GM18502 (cell line): ENCODE data around the gene CSMD2.

Experiments
- ATAC-seq: cut with Tn5 transposase; IDR thresholded peaks from one replicate; pipeline ENCODE4 v1.9.1; 2021; ENCODE audit warnings: mild to moderate bottlenecking; ENCODE audit not compliant: unreplicated experiment, poor library complexity

The CSMD2 gene

DNA sequence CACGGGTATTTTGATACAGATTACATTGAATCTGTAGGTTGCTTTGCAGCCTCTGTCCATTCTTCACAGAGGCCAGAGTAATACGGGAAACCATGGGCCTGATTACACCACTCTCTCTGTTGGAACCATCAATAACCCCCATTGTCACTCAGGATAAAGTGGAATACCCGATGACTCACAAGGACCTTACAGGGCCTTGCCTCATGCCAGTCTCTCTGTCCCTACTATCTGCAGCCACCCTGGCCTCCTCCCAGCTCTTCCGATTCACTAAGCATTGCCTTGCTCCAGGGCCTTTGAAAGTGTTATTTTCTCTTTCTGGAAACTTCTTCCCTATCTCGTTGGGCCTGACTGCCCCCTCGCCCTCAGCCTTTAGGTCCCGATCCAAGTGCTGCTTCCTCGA, 239.4 kb downstream of the CSMD2 start:
- no peak for ATAC-seq

DNA sequence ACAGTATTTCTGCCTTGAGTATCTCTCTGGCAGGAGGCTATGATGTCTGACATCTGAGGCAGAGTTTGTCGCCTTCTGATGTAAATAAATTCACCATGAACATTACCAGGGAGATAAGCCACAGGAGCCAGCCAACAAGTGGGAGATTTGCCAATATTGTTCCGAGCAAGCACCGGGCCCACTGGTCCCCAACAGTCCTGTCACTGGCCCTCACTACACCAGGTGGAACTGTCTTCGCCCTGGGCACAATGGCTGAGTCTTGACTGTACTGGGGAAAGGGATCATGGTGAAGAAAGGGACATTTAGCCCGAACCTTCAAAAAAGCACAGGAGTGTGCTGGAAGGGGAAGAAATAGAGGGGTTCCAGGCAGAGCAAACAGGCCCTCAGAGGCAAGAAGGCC, 243.7 kb downstream of the CSMD2 start:
- no peak for ATAC-seq

DNA sequence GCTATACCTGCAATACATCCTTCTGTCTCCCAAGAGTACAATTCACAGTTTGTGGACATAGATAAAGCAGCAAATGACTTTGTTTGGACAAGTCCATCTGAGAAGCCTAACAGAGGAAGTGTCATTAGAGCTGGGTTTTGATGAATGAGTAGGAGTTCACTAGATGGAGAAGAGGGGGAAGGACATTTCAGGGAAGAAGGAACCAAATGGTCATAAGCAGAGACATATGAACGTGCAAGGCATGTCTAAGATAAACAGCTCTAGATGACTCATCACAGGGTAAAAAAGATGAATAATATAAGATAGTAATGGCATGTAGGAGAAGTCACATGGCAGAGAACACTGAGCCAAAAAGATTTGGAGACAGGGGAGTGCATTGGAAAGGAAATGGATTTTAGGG, 246.7 kb downstream of the CSMD2 start:
- ATAC-seq: no peak

DNA sequence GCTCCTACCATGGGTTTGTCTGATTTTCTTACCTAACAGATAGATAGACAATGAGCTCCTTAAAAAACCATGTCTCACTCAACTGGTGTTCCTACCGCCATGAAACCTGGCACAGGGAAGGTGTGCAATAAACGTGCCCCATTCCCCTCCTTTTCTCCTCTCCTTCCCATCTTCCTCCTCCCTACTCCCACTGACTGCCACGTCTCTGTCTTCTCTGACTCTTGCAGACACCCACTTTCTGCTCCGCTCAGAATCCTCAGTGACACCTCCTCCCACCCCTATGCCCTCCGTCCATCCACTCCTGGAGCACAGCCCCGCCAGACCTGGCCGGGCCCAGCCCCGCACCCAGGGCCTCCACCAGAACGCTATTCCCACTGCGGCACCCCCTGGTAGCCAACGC, 248.2 kb downstream of the CSMD2 start:
- no peak for ATAC-seq

DNA sequence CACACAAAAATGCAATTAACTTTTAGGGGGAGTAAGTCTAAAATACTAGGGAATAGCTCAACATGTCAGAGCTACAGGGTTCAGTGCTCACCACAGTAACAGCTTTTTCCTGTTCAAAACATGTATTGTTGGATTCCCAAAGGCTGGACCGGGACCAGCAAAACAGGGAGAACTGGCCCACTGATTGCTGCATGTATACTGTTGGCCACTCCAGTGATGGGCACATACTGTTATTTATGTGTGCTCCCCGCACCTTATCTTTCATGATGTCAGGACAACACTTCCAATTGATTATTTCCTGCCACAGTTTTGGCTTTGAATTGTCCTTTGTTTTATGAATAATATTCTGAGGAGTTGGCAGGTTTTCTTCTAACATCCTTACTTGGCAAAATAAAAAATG, 250.5 kb downstream of the CSMD2 start:
- ATAC-seq: no peak

DNA sequence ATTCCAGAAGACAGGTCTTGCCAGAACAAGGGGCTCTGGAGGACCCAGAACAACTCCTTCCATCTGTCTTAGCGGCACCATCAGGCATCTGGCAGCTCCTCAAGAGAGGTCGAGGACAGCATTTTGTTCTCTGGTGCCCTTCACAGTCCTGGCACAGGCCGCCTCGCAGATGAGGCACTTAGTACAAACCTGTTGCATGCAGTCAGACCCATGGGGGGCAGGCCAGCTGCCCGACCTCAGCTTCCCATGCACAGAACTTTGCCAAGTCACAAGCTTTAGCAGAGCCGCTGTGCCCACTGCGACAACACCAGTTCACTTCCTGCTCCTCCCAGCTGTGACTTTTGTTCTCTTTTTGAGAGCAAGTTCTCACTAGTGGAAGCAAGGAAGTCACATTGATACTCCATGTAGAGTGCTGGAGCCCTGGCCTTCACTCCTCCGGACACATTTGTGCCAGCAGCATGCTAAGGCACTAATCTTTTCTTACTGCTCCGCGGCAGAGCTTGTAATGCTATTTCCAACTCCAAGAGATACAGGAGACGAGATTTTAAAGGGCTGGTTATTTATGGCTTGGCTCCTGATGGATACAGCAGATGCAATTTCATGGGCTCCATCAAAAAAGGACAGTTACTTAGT, 256.6 kb downstream of the CSMD2 start:
- no peak for ATAC-seq

DNA sequence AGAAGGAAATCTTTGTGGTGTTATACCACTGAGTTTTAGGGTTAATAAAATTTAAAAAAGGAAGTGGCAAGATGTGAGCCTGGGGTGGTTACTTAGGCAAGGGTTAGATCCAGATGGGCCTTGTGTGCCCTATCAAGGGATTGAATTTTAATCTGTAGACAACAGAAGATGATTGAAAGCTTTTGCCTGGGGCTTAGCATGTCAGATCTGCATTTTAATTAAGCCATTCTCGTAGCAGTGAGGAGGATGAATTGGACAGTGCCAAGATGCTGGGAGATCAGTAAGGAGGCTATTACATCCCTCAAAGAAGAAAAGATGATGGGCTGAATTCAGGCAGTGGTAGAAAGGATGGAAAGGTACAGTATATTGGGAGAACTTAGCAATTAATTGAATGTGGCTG, 258.9 kb downstream of the CSMD2 start:
- no peak for ATAC-seq

DNA sequence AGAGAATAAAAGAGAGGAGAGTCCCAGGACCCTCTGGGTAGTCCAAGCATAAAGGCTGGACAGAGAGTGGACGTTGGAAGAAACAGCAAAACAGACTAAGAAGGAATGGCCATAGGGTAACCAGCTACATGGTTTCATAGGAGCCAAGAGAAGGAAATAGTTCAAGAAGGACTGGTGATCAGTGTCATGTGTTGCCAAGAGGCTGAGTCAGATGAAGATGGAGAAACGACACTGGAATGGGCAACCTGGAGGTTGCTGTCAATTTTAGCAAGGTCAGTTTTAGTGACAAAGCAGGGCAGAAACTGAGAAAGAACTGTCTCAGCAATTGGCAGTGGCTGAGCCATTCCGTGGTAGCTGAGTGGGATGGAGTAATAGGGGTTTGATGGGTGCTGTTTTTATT, 259.8 kb downstream of the CSMD2 start:
- no peak for ATAC-seq

DNA sequence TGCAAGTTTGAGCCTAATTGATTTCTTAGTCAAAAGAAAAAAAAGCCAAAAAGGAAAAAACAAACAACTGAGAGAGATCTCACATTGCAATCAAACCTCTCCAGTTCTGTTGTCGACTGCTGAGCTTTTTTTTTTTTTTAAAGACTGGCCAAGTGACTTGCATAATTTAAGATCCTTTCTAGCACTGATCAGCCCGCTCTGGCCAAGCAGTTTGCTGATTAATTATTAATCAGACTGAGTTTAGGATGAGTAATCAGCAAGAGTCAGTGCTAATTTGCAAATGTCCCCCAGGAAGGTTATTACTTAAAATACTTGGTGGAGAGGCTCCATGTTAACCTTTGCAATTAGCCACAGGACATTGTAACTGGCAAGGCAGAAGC, 261.8 kb downstream of the CSMD2 start:
- no peak for ATAC-seq

DNA sequence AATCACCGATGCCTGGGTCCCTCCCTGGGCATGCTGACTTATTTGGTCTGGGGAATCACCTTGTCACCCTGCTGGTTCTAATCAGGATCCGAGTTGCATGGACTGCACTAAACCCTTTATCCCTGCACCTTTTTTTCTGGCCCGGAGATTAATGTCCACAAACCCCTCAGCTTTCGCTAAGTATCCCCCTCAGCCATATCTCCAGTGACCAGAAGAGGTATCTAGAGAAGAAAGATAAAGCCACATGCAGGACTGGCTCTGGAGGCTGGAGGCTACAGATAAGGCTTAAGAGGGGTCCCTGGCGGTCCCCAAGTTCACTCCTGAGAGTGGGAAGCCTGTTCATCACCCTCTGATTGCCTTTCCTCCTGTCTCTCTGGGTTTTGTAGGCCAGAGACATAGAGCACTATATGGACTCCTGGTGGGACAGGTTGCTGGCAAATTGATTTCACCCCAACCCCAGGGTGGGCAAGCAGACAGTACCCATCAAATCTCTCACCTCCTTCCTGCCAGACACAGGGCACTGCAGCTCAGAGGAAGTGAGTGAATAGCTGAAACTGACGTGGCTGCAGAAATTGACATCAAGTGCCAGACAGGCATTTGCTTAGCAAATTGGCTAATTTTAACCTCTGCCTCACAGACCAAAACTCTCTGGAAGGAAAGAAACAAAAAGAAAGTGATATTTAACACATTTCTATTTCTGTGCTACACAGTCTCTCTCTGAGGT, 262.4 kb downstream of the CSMD2 start:
- ATAC-seq: peak; percentile 75

DNA sequence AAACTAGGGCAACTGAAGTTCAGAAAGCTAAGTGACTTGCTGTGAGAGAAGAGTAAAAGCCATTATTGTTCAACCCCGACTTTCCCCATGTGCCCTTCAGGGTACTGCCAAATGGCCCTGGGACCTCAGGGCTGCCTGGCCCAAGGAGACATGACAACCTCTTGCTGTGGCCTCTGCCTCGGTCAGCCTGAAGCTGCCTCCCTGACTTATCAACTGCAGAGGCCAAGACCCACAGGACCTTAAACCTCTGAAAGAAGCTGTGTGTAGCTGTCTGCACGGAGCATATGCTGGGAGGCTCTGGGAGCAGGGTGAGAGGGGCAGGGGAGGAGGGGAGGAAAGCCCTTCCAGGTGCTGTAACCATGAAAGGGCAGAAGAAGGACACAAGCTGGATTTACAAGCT, 265.3 kb downstream of the CSMD2 start:
- no peak for ATAC-seq

DNA sequence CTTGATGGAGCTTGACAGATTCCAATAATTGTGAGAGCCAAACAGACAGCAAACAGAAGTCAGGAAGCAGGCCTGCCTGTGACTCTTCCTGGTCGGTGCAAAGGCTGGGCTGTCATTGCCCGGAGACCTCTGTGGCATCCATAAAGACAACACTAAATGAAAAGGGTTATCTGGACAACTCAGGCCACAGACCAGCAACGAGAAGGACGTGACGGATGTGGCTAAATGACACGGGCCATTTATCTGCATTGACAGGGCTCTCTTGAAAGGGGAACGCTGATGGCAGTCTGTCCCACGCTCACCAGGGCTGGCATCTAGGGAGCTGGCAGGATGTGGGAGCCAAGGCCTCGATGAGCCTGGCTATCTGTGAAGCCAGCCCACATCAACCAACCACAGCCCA, 266.1 kb downstream of the CSMD2 start:
- ATAC-seq: no peak

DNA sequence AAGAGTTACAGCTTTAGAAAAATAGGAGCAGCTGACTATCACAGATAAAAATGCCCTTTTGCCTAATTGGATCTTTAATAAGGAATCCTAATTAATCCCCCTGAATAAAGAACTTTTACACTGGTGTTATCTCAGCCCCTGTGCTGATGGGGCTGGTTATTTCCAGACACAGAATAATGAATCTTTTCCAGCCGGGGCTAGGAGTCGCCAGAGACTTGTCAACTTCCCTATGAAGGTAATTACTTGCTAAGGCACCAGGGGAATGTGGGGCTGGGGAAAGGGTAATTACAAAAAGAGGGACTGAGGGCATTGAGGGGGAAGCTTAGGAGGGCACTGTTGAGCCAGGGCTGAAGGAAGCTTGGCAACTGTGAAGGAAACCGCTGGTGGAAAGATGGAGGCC, 266.6 kb downstream of the CSMD2 start:
- no peak for ATAC-seq

DNA sequence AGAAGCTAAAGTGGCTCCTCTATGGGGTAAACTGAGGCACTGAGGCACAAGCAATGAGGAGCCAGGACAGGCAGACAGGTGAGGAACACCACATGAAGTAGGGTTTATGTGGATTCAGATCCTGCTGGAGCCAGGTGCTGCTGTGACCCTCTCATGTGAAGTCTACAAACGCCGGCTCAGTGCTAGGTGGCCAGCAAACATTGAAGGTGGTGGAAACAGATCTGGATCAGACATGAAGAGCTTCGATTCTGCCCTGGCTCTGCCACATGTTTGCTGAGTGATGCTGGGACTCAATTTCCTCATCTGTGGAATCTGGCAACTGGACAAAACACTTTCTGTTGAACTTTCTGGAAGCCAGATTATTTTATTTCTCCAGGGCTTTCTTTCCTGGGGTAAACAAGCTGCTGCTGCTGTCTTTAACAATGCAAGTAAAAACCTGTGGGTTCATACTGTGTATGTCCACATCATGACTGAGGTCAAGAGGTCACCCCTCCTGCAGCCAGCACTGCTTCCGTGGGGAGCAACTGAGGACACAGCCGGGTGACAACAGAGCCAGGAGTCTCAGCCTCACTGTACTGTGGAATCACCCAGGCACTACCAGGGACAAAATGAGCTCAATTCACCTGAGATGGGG, 267.8 kb downstream of the CSMD2 start:
- ATAC-seq: no peak

DNA sequence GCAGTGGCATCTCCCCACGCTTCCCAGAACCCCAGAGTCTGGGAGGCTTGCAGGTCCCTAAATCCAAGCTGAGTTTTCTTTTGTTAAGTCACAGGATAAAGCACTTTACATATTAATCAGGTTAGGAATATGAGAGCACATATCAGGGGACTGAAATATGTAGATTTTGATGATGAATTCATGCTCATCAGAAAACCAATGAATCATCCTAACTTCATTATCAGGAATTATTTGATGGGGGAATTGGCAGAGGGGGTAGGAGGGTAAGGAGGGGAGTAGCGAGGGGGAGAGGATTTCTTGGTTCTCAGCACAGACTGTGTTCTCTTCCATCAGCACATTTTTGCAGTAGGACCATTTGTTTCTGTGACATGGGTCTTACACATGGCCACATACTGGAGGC, 269.1 kb downstream of the CSMD2 start:
- ATAC-seq: no peak

DNA sequence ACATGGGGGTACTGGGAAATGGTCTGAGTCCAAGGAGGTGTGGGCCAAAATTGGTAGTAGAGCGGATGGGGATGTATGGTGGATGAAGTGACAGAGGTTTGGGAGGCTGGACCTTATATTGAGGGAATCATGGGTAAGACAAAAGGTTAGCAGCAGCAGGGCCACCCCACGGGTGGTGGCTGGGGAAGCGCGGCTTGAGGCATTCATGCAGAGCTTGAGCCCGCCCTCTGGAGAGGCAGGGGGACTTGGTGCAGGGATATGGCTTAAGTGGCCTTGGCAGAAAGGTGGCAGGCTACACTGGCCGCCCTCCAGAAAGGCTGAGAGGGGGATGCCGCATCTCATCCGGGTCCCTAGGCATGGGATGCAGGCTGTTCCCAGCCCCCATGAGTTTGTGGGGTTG, 269.6 kb downstream of the CSMD2 start:
- no peak for ATAC-seq

DNA sequence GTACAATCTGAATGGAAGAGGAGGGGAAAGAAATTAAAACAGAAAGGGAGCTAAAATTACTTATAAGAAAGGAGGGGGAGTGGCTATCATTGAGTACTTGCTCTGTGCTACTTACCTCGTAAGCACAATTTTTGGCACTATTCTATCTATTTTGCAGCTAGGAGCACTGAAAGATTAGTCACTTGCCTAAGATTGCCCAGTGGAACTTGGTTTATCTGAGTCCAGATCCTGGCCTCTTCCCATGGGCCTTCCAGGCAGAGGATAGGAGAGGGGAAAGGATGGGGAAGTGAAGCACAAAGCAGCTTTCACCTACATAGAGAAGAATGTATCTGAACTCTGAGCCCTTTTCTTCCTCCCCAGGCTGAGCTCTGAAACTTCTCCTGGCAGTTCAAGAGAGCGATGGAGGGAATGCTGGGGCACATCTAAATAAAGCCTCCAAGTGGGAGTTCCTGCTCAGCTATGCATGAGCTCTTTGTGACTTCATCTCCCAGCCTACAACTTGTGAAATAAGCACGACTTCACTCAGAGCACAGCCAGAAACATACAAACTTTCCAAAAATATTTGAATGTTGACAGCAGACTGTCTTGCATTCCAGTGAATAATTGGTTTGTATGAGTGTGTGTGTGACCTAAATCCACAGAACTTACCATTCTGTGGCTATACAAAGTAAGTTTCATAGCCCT, 271.7 kb downstream of the CSMD2 start:
- no peak for ATAC-seq

DNA sequence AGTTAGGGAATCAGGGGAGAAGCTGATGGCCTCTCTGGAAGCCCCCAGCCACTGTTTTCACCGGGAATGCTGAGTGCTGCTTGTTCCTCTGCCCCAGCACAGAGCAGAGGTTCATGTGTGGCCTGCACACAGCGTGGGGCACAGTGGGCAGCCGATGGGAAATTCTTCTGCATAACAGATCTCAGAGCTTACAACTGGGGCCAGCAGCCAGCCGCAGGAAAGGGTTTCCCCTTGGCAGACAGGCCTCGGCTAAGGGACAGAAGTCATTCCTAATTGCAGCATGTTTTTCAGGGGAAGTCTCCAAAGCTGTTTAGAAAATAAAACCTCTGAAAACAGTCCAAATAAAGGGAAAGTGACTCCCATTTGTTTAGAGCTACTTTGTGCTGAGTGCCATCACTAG, 278.5 kb downstream of the CSMD2 start:
- ATAC-seq: no peak

DNA sequence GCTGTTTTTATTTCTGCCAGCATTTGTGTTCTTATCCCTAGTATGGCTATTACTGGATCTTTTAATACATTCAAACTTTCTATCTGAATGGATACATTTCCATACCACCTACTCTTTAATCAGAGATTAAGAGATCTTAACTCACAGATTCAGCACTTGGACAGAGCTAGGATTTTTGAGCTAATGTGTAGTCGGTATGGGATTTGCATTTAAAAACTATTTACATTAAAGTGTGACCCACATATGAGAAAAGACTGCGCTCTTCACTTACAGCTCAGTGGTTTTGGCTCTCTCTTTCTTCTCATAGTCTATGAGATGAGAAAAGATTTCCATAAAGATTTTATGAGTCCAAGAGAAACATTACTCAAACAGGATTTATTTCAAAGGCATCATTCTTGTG, 284.7 kb downstream of the CSMD2 start:
- ATAC-seq: no peak

DNA sequence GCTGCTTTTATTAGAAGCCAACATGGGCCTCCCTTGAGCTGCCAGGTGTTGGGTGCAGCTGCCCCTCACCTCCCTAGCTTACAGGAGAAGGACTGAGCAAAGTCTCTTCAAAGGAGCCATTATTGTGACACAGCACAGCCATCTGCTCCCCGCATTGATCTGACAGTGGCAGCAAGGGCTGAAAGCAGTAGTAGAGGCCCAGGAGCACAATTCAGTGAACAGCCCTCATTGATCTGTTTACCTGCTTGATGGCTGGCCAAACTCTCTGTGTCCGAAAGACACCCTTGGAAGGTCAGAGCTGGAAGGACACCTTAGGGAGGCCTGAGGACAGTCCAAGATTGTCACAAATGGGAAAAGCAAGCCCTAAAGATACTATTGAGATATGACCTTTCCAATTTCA, 286.6 kb downstream of the CSMD2 start:
- no peak for ATAC-seq

DNA sequence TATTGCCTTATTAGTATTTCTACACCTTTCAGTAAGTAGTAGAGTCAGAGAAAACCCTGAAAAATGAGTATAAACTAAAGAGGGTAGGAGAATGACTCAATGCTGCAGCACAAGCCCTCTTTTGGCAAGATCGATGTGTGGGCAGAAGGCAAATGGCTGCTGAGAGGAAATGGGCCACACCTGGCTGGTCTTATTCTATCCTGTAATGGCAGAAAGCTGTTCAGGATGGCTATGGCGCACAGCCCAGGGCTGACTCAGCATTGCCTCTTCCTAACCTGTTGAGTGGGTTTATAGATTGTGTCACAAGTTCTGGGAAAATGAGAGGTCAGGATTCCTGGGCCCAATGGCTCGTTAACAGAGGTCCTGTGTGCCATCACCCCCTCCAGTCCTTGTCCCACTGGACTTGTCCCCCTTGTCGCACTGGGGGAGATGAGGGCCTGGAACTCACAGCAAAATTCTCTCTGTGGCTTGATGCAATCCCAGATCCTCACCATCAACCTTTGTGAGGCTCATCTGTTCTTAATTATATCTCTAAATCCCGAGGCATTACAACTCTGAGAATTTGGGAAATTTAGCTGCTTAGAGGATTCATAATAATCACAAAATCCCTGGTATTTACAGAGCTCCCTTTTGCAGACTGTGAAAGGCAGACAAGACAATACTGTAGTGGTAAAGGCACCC, 287.9 kb downstream of the CSMD2 start:
- ATAC-seq: no peak
